Gastroesophageal sphincter (tissue), 3 donors: ENCODE results near the gene ACOXL.

Experiments used
- EP300 ChIP-seq: sonication (generic); formaldehyde crosslinking; IDR thresholded peaks from one replicate; pipeline ENCODE4 v1.6.1; 2017; ENCODE audit warnings: antibody characterized with exemption, mild to moderate bottlenecking
- TF ChIP-seq, protein P1 (sequence below), 4 experiments: fragments of 200-600 bp in 2 of 4; fragments of 450-650 bp in 2 of 4; sonication (generic) in 1 of 4; IDR thresholded peaks; one replicate each; pipeline ENCODE4 v1.5.1; 2017 to 2019; ENCODE audit warnings: antibody characterized with exemption in 4 of 4, mild to moderate bottlenecking in 2 of 4, moderate library complexity in 2 of 4

DNA sequence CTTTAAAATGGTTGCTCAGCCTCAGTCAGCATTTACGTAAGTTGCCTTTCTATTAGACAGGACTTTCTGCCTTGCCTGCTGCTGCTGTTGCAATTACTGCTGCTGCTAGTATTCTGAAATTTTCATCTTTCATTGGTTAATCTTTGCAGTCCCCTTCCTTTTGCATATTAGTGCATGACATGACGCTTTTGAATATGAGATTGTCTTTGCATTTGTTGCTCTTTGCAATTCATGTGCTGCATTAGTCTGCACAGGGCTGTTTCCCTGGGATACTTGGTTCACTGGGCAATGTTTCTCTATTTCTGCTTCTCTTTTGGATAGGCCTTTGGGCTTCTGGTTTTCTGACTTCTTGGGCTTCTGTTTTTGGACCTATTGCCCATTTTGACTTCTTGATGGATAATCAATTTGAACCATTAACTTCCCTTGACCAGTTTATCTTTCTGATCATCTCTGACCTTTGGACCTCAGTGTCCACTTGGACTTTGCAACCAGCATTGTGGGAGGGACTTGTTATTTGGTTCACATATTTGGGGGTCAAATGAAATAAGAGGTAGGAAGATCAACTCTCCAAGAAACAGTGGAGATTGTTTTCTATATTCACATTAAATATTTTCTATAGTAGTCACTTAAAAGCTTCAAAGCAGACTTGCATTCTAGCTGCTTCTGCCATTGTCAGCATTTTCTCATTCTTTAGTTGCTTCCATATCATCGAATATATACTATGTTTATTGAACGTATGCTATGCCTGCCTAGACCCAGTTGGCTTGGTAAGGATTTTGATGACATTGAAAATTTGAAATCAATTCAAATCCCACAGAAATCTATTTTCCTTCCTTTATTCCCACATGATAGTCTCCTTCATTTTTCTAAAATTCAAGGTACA lies 42.0 kb upstream of the ACOXL start:
- TF ChIP-seq EP300, result no peak
- TF ChIP-seq, protein P1, sequence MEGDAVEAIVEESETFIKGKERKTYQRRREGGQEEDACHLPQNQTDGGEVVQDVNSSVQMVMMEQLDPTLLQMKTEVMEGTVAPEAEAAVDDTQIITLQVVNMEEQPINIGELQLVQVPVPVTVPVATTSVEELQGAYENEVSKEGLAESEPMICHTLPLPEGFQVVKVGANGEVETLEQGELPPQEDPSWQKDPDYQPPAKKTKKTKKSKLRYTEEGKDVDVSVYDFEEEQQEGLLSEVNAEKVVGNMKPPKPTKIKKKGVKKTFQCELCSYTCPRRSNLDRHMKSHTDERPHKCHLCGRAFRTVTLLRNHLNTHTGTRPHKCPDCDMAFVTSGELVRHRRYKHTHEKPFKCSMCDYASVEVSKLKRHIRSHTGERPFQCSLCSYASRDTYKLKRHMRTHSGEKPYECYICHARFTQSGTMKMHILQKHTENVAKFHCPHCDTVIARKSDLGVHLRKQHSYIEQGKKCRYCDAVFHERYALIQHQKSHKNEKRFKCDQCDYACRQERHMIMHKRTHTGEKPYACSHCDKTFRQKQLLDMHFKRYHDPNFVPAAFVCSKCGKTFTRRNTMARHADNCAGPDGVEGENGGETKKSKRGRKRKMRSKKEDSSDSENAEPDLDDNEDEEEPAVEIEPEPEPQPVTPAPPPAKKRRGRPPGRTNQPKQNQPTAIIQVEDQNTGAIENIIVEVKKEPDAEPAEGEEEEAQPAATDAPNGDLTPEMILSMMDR (IDR thresholded peaks at IDR 0.05), result no peak
